Endothelial cell of umbilical vein (primary cell): ENCODE data around the gene ZCWPW1.

Experiments
- EZH2 ChIP-seq: IDR thresholded peaks from 2 replicates; pipeline ENCODE4 v1.6.1; 2012; ENCODE audit warnings: borderline replicate concordance, low read depth, mild to moderate bottlenecking, moderate library complexity, low read length, inconsistent platforms; ENCODE audit not compliant: severe bottlenecking
- FOS ChIP-seq: IDR thresholded peaks from 2 replicates; pipeline ENCODE4 v1.6.1; 2011; ENCODE audit warnings: mild to moderate bottlenecking, low read length, moderate library complexity, borderline replicate concordance; ENCODE audit not compliant: insufficient read depth
- POLR2A ChIP-seq: IDR thresholded peaks from 2 replicates; pipeline ENCODE4 v1.6.1; 2012; ENCODE audit warnings: low read depth, mild to moderate bottlenecking, control low read depth, low read length
- POLR2AphosphoS5 ChIP-seq: IDR thresholded peaks from 2 replicates; pipeline ENCODE4 v1.6.1; 2012; ENCODE audit warnings: low read depth, mild to moderate bottlenecking, control low read depth, low read length, moderate library complexity; ENCODE audit not compliant: insufficient read depth
- TF ChIP-seq, protein P1 (sequence below), 2 donors: IDR thresholded peaks; 1 replicate in 1 of 2; 2 replicates in 1 of 2; pipeline ENCODE4 v1.5.1; 2011; ENCODE audit warnings: low read length in 2 of 2, mild to moderate bottlenecking in 2 of 2, moderate library complexity in 2 of 2, control low read depth in 1 of 2, inconsistent platforms in 1 of 2, low read depth in 1 of 2; ENCODE audit not compliant: insufficient read depth in 1 of 2; ENCODE audit errors: extremely low read depth in 1 of 2

DNA sequence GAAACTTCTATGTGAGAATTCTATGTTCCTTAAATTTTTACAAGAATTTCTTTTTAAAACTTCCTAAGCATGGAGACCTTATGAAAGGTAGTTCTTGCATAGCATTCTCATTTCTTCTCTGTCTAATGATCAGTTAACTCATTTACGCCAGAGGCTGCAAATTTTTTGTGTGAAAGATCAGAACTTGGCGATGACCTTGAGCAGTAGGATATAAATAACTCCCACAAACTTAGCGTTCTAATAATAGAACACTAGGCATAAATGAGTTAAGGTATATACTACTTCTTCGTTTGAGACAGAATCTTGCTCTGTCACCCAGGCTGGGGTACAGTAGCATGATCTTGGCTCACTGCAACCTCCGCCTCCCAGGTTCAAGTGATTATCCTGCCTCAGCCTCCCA is 41.6 kb downstream of the ZCWPW1 start:
- TF ChIP-seq POLR2A (no peak), EZH2 (no peak), POLR2AphosphoS5 (no peak), FOS (no peak)
- TF ChIP-seq, protein P1, sequence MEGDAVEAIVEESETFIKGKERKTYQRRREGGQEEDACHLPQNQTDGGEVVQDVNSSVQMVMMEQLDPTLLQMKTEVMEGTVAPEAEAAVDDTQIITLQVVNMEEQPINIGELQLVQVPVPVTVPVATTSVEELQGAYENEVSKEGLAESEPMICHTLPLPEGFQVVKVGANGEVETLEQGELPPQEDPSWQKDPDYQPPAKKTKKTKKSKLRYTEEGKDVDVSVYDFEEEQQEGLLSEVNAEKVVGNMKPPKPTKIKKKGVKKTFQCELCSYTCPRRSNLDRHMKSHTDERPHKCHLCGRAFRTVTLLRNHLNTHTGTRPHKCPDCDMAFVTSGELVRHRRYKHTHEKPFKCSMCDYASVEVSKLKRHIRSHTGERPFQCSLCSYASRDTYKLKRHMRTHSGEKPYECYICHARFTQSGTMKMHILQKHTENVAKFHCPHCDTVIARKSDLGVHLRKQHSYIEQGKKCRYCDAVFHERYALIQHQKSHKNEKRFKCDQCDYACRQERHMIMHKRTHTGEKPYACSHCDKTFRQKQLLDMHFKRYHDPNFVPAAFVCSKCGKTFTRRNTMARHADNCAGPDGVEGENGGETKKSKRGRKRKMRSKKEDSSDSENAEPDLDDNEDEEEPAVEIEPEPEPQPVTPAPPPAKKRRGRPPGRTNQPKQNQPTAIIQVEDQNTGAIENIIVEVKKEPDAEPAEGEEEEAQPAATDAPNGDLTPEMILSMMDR (IDR thresholded peaks at IDR 0.05; ENCODE audit: extremely low read depth in 1 of 2, insufficient read depth in 1 of 2, low read depth in 1 of 2, low read length in 2 of 2) = no peak
